SH-SY5Y (cell line): ENCODE measurements around the gene SLCO6A1.

Experiments used
- GATA2 ChIP-seq: IDR thresholded peaks from 2 replicates; pipeline ENCODE4 v1.6.1; 2011; ENCODE audit warnings: mild to moderate bottlenecking, low read depth, low read length
- GATA3 ChIP-seq: IDR thresholded peaks from 2 replicates; pipeline ENCODE4 v1.6.1; 2011; ENCODE audit warnings: low read depth, mild to moderate bottlenecking, low read length, moderate library complexity

DNA sequence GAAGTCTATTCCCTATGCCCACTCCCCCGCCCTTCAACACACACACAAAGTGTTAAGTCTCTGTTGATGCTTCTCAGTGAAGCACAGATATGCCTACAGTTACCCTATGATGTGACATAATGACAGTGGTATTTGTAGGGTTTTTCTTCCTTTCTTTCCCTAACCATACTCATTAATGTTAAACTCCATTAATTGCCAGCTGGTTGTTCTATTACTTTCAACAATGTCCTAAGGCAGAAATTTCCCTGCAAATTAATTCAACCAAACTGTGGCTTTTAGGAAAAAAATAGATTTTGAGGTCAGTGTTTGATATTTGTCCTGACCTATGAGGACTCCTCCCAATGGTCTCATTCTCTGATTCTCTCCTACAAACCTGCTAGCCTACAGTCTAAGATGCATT is 38.2 kb upstream of the SLCO6A1 start:
- TF ChIP-seq GATA3 (no peak), GATA2 (no peak)
